Mesendoderm (in vitro differentiated cells): ENCODE data around the gene TMEM219.

Source experiments
- DNase-seq: peaks from one replicate; pipeline ENCODE4 v3.0.0; 2013
- H2AK5ac ChIP-seq: 2 replicates; pipeline ENCODE4 v1.6.1; 2013; ENCODE audit warnings: low read length, inconsistent platforms
- H2BK120ac ChIP-seq: 2 replicates; pipeline ENCODE4 v1.6.1; 2013; ENCODE audit warnings: low read depth, mild to moderate bottlenecking, low read length, moderate library complexity, mixed read lengths
- H2BK15ac ChIP-seq: replicated peaks from 2 replicates; pipeline ENCODE4 v1.6.1; 2013; ENCODE audit warnings: low read depth, mild to moderate bottlenecking, moderate library complexity
- H2BK5ac ChIP-seq: 2 replicates; pipeline ENCODE4 v1.6.1; 2013; ENCODE audit warnings: low read length, inconsistent platforms
- H3K18ac ChIP-seq: 2 replicates; pipeline ENCODE4 v1.6.1; 2013; ENCODE audit warnings: mild to moderate bottlenecking, low read length, mixed read lengths
- H3K23ac ChIP-seq: one replicate; pipeline ENCODE4 v1.6.1; 2013; ENCODE audit warnings: low read length
- H3K27ac ChIP-seq: 2 replicates; pipeline ENCODE4 v1.5.1; 2013; ENCODE audit warnings: low read depth, mild to moderate bottlenecking, inconsistent platforms, low read length, moderate library complexity
- H3K27me3 ChIP-seq: 2 replicates; pipeline ENCODE4 v1.6.1; 2013; ENCODE audit warnings: low read length, control low read depth, mild to moderate bottlenecking, inconsistent platforms; ENCODE audit not compliant: insufficient read depth, poor library complexity
- H3K36me3 ChIP-seq: 2 replicates; pipeline ENCODE4 v1.6.1; 2013; ENCODE audit warnings: low read length, inconsistent platforms; ENCODE audit not compliant: control insufficient read depth, insufficient read depth
- H3K4ac ChIP-seq: one replicate; pipeline ENCODE4 v1.6.1; 2013; ENCODE audit warnings: low read depth, mild to moderate bottlenecking, low read length, moderate library complexity
- H3K4me1 ChIP-seq: 2 replicates; pipeline ENCODE4 v1.6.1; 2013; ENCODE audit warnings: low read depth, low read length, inconsistent platforms; ENCODE audit not compliant: control insufficient read depth
- H3K4me2 ChIP-seq: 2 replicates; pipeline ENCODE4 v1.6.1; 2013; ENCODE audit warnings: low read length
- H3K4me3 ChIP-seq: 2 replicates; pipeline ENCODE4 v1.5.1; 2013; ENCODE audit warnings: mild to moderate bottlenecking, low read length
- H3K56ac ChIP-seq: one replicate; pipeline ENCODE4 v1.6.1; 2013; ENCODE audit warnings: low read length
- H3K79me1 ChIP-seq: 2 replicates; pipeline ENCODE4 v1.6.1; 2013; ENCODE audit warnings: low read length, inconsistent platforms
- H3K79me2 ChIP-seq: 2 replicates; pipeline ENCODE4 v1.6.1; 2013; ENCODE audit warnings: mild to moderate bottlenecking, low read length; ENCODE audit not compliant: control insufficient read depth, insufficient read depth
- H3K9ac ChIP-seq: 2 replicates; pipeline ENCODE4 v1.6.1; 2013; ENCODE audit warnings: low read length, inconsistent platforms
- H4K5ac ChIP-seq: one replicate; pipeline ENCODE4 v1.6.1; 2013; ENCODE audit warnings: low read length
- H4K8ac ChIP-seq: one replicate; pipeline ENCODE4 v1.6.1; 2013; ENCODE audit warnings: low read depth, mild to moderate bottlenecking, control low read depth, low read length, moderate library complexity
- WGBS: extraction: QIAGEN DNeasy Blood & Tissue Kit; methylation state at CpG from one replicate; pipeline ENCODE4 v1.1.7; 2013; ENCODE audit warnings: low lambda C conversion rate, missing lambda C conversion rate; ENCODE audit not compliant: insufficient coverage; ENCODE audit errors: extremely low coverage; 5-methylcytosine and 5-hydroxymethylcytosine counted together

TMEM219 gene

DNA sequence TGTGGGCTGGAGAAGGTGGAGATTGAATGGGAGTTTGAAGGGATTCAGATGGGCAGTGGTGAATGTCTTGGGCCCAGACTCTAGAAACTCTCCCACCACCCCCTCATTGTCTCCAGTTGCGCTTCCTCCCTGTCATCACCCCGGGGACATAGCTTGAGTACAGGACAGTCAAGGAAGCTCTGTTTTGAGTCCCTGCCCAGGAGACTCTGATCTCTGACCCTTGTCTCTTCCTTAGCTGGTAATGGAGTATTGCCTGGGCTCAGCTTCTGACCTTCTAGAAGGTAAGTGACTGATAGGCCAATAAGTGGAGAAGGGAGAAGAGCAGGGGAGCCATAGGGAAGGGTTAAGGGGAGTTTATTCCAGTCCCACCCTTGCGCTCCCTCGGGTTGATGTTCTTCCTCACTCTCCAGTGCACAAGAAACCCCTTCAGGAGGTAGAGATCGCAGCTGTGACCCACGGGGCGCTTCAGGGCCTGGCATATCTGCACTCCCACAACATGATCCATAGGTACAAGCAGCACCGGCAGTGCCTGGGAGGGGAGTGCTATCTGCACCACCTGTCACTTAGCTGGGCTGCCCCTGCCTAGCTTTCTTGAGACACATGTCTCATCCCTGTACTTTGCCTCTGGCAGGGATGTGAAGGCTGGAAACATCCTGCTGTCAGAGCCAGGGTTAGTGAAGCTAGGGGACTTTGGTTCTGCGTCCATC, 16.8 kb downstream of the TMEM219 start:
- peaks cover 27% of the 10 kb centered on the region for H3K79me1 ChIP-seq
- H3K9ac ChIP-seq, result no peak overlapping the region
- DNase-seq, result no peak
- no peak overlapping the region for H2BK120ac ChIP-seq
- H3K56ac ChIP-seq, result no peak overlapping the region
- no peaks in the 10 kb centered on the region for H3K27me3 ChIP-seq
- no peak overlapping the region for H2BK5ac ChIP-seq
- H3K18ac ChIP-seq, result no peak overlapping the region
- H3K4me3 ChIP-seq, result no peak overlapping the region
- H3K4ac ChIP-seq, result no peak overlapping the region
- H3K27ac ChIP-seq, result no peak overlapping the region
- H3K23ac ChIP-seq, result no peak overlapping the region
- peaks cover 11% of the 10 kb centered on the region for H3K36me3 ChIP-seq
- H4K8ac ChIP-seq, result no peak overlapping the region
- H2BK15ac ChIP-seq, result no peak overlapping the region
- peaks cover 12% of the 10 kb centered on the region for H3K4me1 ChIP-seq
- H4K5ac ChIP-seq, result no peak overlapping the region
- no CpG with 5 or more reads among the region's 9 CpGs for WGBS
- H2AK5ac ChIP-seq, result no peak overlapping the region
- H3K79me2 ChIP-seq, result peaks cover 28% of the 10 kb centered on the region
- H3K4me2 ChIP-seq, result no peak overlapping the region

DNA sequence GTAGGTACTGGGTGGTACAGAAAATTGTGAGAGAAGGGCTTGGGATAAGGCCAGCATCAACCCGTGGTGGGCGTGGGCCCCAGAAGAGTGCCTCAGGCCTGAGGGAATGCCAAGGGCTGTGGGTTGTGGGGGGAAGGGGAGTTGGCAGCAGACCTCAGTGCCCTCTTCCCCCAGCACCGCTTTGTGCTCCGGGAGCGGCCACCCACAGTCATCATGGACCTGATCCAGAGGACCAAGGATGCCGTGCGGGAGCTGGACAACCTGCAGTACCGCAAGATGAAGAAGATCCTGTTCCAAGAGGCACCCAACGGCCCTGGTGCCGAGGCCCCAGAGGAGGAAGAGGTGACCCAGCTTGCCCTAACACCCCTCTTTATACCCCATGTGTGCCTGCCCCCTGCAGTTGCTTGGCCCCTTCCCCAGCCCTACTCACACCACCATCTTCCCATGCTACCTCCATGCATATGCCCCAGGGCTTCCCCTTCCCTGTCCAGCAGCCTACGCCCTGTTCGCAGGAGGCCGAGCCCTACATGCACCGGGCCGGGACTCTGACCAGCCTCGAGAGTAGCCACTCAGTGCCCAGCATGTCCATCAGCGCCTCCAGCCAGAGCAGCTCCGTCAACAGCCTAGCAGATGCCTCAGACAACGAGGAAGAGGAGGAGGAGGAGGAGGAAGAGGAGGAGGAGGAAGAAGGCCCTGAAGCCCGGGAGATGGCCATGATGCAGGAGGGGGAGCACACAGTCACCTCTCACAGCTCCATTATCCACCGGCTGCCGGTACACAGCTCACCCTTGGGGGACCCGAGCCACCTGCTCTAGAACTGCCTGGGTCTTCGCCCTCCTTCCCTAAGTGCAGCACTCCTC, 20.9 kb downstream of the TMEM219 start:
- DNase-seq, result no peak
- H3K18ac ChIP-seq, result no peak overlapping the region
- H3K27me3 ChIP-seq, result no peaks in the 10 kb centered on the region
- H3K27ac ChIP-seq, result no peak overlapping the region
- no peak overlapping the region for H2BK120ac ChIP-seq
- H4K8ac ChIP-seq, result no peak overlapping the region
- H3K23ac ChIP-seq, result no peak overlapping the region
- H3K4me1 ChIP-seq, result no peaks in the 10 kb centered on the region
- no peak overlapping the region for H3K56ac ChIP-seq
- H3K4me3 ChIP-seq, result no peak overlapping the region
- H3K9ac ChIP-seq, result no peak overlapping the region
- peaks cover 19% of the 10 kb centered on the region for H3K36me3 ChIP-seq
- no peak overlapping the region for H4K5ac ChIP-seq
- no peaks in the 10 kb centered on the region for H3K79me2 ChIP-seq
- H3K4me2 ChIP-seq, result no peak overlapping the region
- H3K79me1 ChIP-seq, result peaks cover 6% of the 10 kb centered on the region
- no CpG with 5 or more reads among the region's 24 CpGs for WGBS
- no peak overlapping the region for H2BK5ac ChIP-seq
- H3K4ac ChIP-seq, result no peak overlapping the region
- no peak overlapping the region for H2AK5ac ChIP-seq
- no peak overlapping the region for H2BK15ac ChIP-seq

DNA sequence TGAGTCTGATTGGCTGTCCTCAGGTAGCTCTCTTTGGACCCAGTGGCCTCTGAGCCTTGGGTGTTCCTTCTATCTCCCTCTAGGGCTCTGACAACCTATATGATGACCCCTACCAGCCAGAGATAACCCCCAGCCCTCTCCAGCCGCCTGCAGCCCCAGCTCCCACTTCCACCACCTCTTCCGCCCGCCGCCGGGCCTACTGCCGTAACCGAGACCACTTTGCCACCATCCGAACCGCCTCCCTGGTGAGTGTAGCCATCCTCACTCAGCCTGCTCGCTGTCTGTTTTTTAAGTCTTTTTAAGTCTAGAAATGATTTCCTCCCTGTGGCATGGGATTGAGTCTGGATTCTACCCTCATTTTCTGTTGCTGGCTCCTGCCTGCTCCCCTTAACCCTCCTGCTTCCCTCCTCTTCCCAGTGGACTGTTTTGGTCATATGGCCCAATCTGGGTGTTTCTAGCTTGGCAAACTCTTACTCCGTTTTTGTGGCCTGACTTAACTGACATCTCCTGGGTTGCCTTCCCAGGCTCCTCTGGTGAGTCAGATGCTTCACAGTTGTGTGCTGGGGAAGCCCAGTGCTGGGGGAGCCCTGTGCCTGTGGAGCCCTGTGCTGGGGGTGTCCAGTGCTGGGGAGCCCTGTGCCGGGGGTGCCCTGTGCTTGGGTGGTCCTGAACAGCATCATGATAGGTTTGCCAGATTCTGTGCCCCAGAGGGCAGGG, 21.7 kb downstream of the TMEM219 start:
- Histone ChIP-seq H3K4me2 (no peak overlapping the region), H4K8ac (no peak overlapping the region), H3K56ac (no peak overlapping the region), H3K79me2 (no peaks in the 10 kb centered on the region), H3K27ac (no peak overlapping the region), H4K5ac (no peak overlapping the region), H3K79me1 (peaks cover 1% of the 10 kb centered on the region), H3K9ac (no peak overlapping the region), H2BK5ac (no peak overlapping the region), H3K4me1 (no peaks in the 10 kb centered on the region), H3K18ac (no peak overlapping the region), H3K4me3 (no peak overlapping the region), H3K36me3 (peaks cover 20% of the 10 kb centered on the region), H3K23ac (no peak overlapping the region), H2BK15ac (no peak overlapping the region), H2BK120ac (no peak overlapping the region), H3K27me3 (no peaks in the 10 kb centered on the region), H3K4ac (no peak overlapping the region), H2AK5ac (no peak overlapping the region)
- DNase-seq, result no peak
- WGBS, result no CpG with 5 or more reads among the region's 12 CpGs

DNA sequence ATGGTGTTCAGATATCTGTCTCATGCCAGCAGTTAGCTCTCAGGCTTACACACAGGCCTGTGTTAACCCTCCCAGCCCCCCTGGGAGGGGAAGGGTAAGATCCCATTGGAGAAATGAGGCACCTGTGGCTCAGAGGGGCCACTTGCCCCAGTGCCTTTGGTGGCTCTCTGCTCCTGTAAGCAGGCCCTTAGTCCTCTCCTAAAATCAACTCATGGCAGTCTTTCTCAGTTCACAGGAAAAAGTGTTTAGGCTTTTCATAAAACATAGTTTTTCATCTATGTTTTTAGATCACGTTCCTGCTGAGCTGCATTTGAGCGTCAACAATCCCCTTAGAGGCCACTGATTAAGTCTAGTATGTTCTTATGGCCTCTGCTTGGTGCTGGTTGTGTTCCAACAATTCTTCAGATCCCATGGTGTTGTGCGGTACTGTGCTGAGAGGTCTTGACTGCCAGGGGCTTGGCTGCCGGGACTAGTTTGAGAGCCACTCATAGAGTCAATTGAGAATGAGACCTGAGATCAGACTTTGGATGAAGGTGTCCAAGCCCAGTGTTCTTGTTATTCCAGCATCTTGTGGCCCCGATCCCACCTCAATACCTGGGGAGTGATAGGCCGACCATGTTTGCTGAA, 22.4 kb downstream of the TMEM219 start:
- H3K36me3 ChIP-seq, result peaks cover 20% of the 10 kb centered on the region
- no peak overlapping the region for H2BK15ac ChIP-seq
- H3K4me2 ChIP-seq, result no peak overlapping the region
- H4K8ac ChIP-seq, result no peak overlapping the region
- no CpG with 5 or more reads among the region's 6 CpGs for WGBS
- H4K5ac ChIP-seq, result no peak overlapping the region
- no peak overlapping the region for H3K23ac ChIP-seq
- DNase-seq, result no peak
- no peaks in the 10 kb centered on the region for H3K79me1 ChIP-seq
- H3K4me1 ChIP-seq, result no peaks in the 10 kb centered on the region
- H3K9ac ChIP-seq, result no peak overlapping the region
- H3K79me2 ChIP-seq, result no peaks in the 10 kb centered on the region
- H3K18ac ChIP-seq, result no peak overlapping the region
- H3K56ac ChIP-seq, result no peak overlapping the region
- H2BK5ac ChIP-seq, result no peak overlapping the region
- no peak overlapping the region for H3K4ac ChIP-seq
- no peak overlapping the region for H2AK5ac ChIP-seq
- H2BK120ac ChIP-seq, result no peak overlapping the region
- H3K27me3 ChIP-seq, result no peaks in the 10 kb centered on the region
- H3K27ac ChIP-seq, result no peak overlapping the region
- no peak overlapping the region for H3K4me3 ChIP-seq

DNA sequence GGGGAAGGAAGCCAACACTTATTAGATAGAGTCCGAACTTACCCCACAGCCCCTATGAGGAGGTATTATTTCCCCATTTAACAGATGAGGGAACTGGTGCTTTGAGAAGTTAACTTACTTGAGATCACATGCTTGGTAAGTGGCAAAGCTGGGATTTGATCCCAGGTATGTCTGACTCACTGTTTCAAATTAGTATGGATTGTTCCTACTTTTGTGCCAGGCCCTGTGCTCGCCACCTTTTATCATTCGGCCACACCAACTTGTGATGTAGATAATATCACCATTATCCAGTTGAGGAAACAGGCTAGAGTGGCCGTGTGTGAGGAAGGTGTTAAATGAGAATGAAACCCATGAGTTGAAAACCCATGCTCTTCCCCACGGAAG, 22.9 kb downstream of the TMEM219 start:
- Histone ChIP-seq H2BK5ac (no peak overlapping the region), H3K23ac (no peak overlapping the region), H3K9ac (no peak overlapping the region), H4K8ac (no peak overlapping the region), H2BK15ac (no peak overlapping the region), H4K5ac (no peak overlapping the region), H3K4me3 (no peak overlapping the region), H3K4me2 (no peak overlapping the region), H3K36me3 (peaks cover 18% of the 10 kb centered on the region), H3K79me2 (no peaks in the 10 kb centered on the region), H3K4me1 (no peaks in the 10 kb centered on the region), H3K18ac (no peak overlapping the region), H3K79me1 (no peaks in the 10 kb centered on the region), H3K27me3 (no peaks in the 10 kb centered on the region), H3K27ac (no peak overlapping the region), H2BK120ac (no peak overlapping the region), H3K56ac (no peak overlapping the region), H3K4ac (no peak overlapping the region), H2AK5ac (no peak overlapping the region)
- WGBS, result no CpG with 5 or more reads among the region's 5 CpGs
- no peak for DNase-seq
